GM19328 (cell line): ENCODE results near the gene GIPC3.

Source experiments
- ATAC-seq: cut with Tn5 transposase; IDR thresholded peaks from one replicate; pipeline ENCODE4 v1.9.1; 2021; ENCODE audit warnings: mild to moderate bottlenecking, moderate library complexity; ENCODE audit not compliant: unreplicated experiment

The GIPC3 gene, protein sequence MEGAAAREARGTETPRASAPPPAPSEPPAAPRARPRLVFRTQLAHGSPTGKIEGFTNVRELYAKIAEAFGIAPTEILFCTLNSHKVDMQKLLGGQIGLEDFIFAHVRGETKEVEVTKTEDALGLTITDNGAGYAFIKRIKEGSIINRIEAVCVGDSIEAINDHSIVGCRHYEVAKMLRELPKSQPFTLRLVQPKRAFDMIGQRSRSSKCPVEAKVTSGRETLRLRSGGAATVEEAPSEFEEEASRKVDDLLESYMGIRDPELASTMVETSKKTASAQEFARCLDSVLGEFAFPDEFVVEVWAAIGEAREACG

GRCh38 chr19:3585301-3586126 is at the start of gene GIPC3:
Gene GIPC3 (plus strand): TSS chr19:3585478. CDS start chr19:3585598, 120 bp downstream.
- no peak for ATAC-seq

- ATAC-seq = no peak
Observed at GRCh38 chr19:3535563-3535965, 49.7 kb upstream of the GIPC3 start.

DNA sequence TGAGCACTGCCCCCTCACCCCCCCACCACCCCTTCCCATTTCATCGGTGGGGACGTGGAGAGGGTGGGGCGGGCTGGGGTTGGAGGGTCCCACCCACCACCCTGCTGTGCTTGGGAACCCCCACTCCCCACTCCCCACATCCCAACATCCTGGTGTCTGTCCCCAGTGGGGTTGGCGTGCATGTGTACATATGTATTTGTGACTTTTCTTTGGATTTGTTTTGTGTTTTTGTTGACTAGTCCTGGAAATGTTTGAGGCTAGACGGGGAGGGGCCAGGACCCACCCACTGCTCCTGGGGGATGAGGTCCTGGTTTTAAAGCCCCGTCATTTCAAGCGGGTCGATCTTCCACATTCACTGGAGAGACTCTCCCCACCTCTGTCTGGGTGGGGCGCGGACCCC is 49.3 kb upstream of the GIPC3 start:
- no peak for ATAC-seq

DNA sequence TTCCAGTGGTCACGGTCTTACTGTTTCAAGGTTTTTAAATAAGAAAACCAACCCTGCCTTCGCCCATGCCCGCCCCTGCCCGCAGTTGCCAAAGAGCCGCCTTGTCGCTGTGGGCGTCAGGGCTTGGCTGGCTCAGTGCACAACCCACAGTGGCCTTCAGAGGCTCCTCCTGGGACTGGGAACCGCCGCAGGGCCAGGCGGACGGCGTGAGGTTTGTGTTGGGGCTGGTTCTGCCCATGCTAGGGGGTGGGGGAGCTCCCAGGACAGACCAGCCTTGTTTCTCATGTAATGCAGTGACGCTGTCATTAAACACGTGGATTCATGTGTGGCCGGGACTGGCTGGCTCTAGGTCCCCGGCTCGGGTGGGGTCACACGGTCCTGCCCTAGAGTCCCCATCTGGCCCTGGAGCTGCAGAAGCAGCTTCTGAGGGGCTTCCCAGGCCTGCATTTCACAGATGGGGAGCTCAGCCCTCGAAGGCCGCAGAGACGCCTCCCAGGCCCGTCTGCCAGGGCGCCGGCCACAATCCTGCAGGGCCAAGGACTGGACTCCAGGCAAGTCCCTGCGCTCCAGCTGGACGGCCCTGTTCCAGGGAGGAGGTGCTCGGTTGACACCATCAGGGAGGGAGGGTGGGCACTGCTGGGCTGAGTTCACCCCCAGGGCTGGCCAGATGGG is 48.7 kb upstream of the GIPC3 start:
- no peak for ATAC-seq

DNA sequence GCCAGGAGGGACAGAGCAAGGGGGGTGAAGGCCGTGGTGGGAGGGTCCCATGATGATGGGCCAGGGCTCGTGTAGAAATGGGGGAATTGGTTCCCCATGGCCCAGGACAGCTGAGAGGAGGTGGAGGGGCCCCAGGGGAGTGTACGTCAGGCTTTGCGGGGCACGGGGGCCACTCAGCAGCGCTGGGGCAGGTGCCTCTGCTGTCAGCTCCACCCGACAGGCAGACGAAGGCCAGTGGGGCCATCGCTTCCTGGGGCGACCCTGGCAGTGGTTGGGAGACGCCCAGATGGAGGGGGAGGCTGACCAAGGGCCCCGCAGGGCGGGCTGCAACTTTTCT is 48.2 kb upstream of the GIPC3 start:
- ATAC-seq = no peak

- ATAC-seq = no peak
Observed at GRCh38 chr19:3537438-3538240, 47.6 kb upstream of the GIPC3 start.

DNA sequence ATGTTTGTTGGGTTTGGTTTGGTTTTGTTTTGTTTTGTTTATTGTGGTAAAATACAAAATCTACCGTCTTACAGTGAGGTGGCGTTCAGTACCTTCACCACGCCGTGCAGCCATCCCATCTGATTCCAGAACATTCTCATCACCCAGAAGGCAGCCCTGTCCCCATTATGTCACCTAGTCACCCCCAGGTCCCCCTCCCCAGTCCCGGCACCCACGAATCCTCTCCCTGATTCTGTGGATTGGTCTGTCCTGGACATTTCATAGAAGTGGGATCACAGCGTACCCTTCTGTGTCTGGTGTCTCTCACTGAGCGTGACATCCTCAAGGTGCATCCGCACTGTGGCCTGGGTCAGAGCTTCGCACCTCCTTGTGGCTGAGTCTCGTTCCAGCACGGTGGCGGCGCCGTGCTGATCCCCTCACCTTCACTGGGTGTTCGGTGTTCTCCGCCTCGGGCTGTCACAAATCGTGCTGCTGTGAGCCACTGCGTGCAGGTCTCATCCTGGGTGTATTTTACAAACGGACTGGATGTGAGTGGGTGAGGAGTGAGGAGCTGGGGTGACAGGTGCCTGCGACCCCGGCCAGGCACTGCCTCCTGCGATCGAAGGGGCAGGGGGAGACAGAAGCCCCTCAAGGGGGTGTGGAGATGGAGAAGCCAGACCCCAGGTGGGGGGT is 46.9 kb upstream of the GIPC3 start:
- no peak for ATAC-seq

- ATAC-seq = no peak
Observed at GRCh38 chr19:3538965-3539755, 46.1 kb upstream of the GIPC3 start, which contains the start of gene TEKTIP1. Gene TEKTIP1 (plus strand): TSS chr19:3539174. CDS start chr19:3539178, 4 bp downstream.

GRCh38 chr19:3539756-3540118 is 45.5 kb upstream of the GIPC3 start:
- no peak for ATAC-seq

DNA sequence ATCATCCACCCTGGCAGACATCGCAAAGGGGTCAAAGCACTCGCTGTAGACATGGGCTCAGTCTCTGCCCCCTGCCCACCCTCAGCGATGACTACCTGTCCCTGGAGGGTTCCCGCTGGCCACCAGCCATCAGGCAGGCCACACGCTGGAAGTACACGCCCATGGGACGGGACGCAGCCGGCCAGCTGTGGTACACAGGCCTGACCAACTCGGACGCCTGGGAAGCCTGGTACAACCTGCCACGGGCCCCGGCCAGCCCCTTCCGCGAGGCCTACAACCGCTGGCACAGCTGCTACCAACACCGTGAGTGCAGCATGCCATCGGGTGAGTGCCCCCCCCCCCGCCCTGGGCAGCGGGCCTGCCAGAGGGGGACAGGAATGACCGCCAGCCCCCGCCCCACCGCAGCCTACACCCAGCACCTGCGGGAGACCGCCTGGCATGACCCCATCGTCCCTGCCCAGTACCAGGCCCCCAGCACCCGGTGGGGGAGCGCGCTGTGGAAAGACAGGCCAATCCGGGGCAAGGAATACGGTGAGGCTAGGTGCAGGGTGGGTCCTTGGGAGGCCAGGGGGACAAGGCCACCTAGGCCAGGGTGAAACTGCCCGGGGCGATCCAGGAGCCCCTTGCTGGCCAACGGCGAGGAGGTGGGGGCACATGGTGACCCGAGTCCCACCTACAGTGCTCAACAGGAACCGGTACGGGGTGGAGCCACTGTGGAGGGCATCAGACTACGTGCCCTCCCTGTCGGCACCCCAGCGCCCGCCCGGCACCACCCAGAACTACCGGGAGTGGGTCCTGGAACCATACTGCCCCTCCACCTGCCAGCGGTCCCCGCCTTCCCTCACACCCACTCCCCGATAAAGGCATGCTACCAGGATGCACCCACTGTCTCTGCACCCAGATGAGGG is 41.9 kb upstream of the GIPC3 start:
- no peak for ATAC-seq

DNA sequence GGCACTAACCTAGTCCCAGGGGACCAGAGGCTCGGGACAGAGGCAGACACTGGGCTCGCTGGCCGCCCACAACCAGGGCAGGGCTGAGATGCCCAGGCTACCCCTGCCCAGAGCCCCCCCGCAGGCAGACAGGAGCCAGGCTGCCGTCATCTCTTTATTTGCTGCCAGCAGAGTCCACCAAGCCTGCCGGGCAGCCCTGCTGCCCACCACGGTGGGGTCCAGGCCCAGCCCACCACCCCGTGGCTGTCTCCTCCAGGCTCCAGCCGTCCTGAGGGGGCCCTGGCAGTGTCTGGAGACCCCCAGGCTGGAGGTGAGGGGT is 41.3 kb upstream of the GIPC3 start:
- no peak for ATAC-seq

- no peak for ATAC-seq
Observed at GRCh38 chr19:3544742-3545668, 40.3 kb upstream of the GIPC3 start.

GRCh38 chr19:3545669-3546034 is 39.6 kb upstream of the GIPC3 start:
- ATAC-seq = no peak

DNA sequence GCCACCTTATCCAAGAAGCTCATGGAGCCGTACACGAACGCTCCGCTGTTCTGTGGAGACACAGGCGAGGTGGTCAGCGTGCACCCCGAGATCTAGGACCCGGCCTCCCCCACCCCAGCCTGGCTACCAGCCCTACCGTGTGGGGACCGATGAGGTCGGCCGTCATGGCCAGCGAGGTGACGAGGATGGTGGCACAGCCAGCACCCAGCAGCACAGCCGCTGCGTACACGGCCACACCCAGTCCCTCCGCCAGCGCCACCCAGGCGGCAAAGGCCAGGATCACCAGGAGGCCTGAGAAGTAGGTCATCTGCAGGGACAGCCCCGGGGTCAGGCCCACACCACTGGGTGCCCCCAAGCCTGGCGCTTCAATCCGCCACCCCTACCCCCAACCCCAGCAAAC is 39.2 kb upstream of the GIPC3 start:
- ATAC-seq = no peak

DNA sequence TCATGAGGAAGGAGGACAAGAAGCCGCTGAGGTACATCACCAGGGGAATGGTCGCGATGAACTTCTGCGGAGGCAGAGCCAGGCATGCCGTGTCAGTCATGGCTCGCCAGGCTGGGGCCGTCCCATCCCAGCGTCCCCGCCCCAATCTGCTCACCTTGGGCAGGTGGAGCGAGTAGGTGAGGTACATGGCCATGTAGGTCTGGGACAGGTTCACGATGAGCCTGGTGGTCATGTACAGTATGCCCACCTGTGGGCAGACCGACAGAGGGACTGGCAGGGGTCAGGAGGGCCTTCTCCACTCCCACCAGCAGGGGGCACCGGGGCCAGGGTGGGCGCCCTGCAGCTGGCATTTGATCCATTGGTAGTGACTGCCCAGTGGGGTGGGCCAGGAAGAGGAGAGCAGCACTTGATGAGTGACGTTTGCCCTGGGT is 38.0 kb upstream of the GIPC3 start:
- no peak for ATAC-seq

GRCh38 chr19:3547767-3548282 is 37.5 kb upstream of the GIPC3 start:
- ATAC-seq = no peak

- ATAC-seq = no peak
Observed at GRCh38 chr19:3548606-3549005, 36.7 kb upstream of the GIPC3 start.

- no peak for ATAC-seq
Observed at GRCh38 chr19:3549816-3550215, 35.5 kb upstream of the GIPC3 start.
